Inflammatory macrophage treated with lipopolysaccharide for 1 hour (primary cell): Measurements from ENCODE around the gene LIMK2.
"Not testable (repeated sequence)": the region's sequence is repeated elsewhere in the genome, so short reads cannot be mapped to it uniquely, and the experiment has no call there.

Source experiments
- DNase-seq, 2 donors: peaks; one replicate each; pipeline ENCODE4 v3.0.0-alpha.2; 2020 to 2022

LIMK2 gene

GRCh38 chr22:31295360-31295759 lies 83.3 kb downstream of the LIMK2 start:
- DNase-seq = peak in 1 of 2 donors; percentile 33

- peak; percentile 79 to 85 for DNase-seq
These were observed 83.9 kb downstream of the LIMK2 start for GRCh38 chr22:31295831-31296657.

GRCh38 chr22:31300896-31301295 lies 88.8 kb downstream of the LIMK2 start:
- DNase-seq = no peak

GRCh38 chr22:31302006-31302405 lies 89.9 kb downstream of the LIMK2 start:
- no peak for DNase-seq

- no peak for DNase-seq
These were observed 90.4 kb downstream of the LIMK2 start for GRCh38 chr22:31302537-31302936.

- no peak for DNase-seq
These were observed 93.1 kb downstream of the LIMK2 start for GRCh38 chr22:31305194-31305593.

GRCh38 chr22:31308181-31308580 lies 96.1 kb downstream of the LIMK2 start:
- no peak for DNase-seq

- DNase-seq = peak; percentile 11 to 75
These were observed 101.5 kb downstream of the LIMK2 start for GRCh38 chr22:31313366-31314147.

- not testable (repeated sequence) for DNase-seq
These were observed 102.1 kb downstream of the LIMK2 start for GRCh38 chr22:31314220-31314619.

GRCh38 chr22:31321421-31321820 lies 109.3 kb downstream of the LIMK2 start:
- no peak for DNase-seq

GRCh38 chr22:31323578-31324550 lies 111.8 kb downstream of the LIMK2 start:
- DNase-seq = no peak

- DNase-seq = no peak
These were observed 114.8 kb downstream of the LIMK2 start for GRCh38 chr22:31326877-31327276.

GRCh38 chr22:31327806-31328543 lies 115.9 kb downstream of the LIMK2 start:
- DNase-seq = no peak

GRCh38 chr22:31328544-31328960 lies 116.5 kb downstream of the LIMK2 start:
- DNase-seq = no peak

GRCh38 chr22:31329029-31329428 lies 116.9 kb downstream of the LIMK2 start:
- DNase-seq = no peak
